WERI-Rb-1 (cell line): ENCODE measurements around the gene S100B.
A peak's percentile ranks its signal among the peaks of the same experiment; 100 is the strongest.
"Not testable (repeated sequence)": the region's sequence is repeated elsewhere in the genome, so short reads cannot be mapped to it uniquely, and the experiment has no call there.

Source experiments
- DNase-seq: peaks from one replicate; pipeline ENCODE4 v3.0.0-alpha.2; 2020
- H3K27ac ChIP-seq: fragments of 250-450 bp; sonication (Bioruptor Pico); 2 replicates; pipeline ENCODE4 v1.5.1; 2020; ENCODE audit warnings: mild to moderate bottlenecking, moderate library complexity
- H3K27me3 ChIP-seq: fragments of 250-450 bp; sonication (Bioruptor Pico); 2 replicates; pipeline ENCODE4 v1.5.1; 2021; ENCODE audit warnings: mild to moderate bottlenecking, low read depth, moderate library complexity; ENCODE audit not compliant: insufficient read depth, severe bottlenecking
- H3K36me3 ChIP-seq: fragments of 250-450 bp; sonication (Bioruptor Pico); 2 replicates; pipeline ENCODE4 v1.5.1; 2020; ENCODE audit warnings: mild to moderate bottlenecking, moderate library complexity
- H3K4me3 ChIP-seq: 2 replicates; pipeline ENCODE4 v1.5.1; 2011; ENCODE audit warnings: low read depth, mild to moderate bottlenecking, control low read depth, low read length
- H3K9me3 ChIP-seq: fragments of 250-450 bp; sonication (Bioruptor Pico); 2 replicates; pipeline ENCODE4 v1.5.1; 2021; ENCODE audit warnings: mild to moderate bottlenecking, moderate library complexity; ENCODE audit not compliant: severe bottlenecking
- CTCF ChIP-seq: IDR thresholded peaks from 2 replicates; pipeline ENCODE4 v1.5.1; 2011; ENCODE audit warnings: low read depth, mild to moderate bottlenecking, control low read depth, inconsistent platforms, low read length

S100B gene

DNA sequence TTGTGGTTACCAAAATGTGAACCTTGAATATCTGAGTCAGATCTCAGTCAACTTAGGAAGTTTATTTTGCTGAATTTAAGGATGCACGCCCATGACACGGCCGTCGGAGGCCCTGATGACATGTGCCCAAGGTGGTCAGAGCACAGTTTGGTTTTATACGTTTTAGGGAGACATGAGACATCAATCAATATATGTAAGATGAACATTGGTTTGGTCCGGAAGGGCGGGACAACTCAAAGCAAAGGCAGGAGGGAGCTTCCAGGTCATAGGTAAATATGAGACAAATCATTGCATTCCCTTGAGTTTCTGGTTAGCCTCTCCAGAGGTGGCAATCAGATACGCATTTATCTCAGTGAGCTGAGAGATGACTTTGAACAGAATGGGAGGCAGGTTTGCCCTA is 29.5 kb upstream of the S100B start:
- H3K27me3 ChIP-seq = no peaks in the 10 kb centered on the region
- TF ChIP-seq CTCF = no peak
- H3K27ac ChIP-seq = peak overlapping the region; percentile 96
- H3K36me3 ChIP-seq = peaks cover 15% of the 10 kb centered on the region
- H3K4me3 ChIP-seq = peak overlapping the region; percentile 71
- no peaks in the 10 kb centered on the region for H3K9me3 ChIP-seq
- no peak for DNase-seq

- Histone ChIP-seq H3K27ac (no peak overlapping the region), H3K27me3 (no peaks in the 10 kb centered on the region), H3K4me3 (no peak overlapping the region), H3K9me3 (no peaks in the 10 kb centered on the region), H3K36me3 (peaks cover 15% of the 10 kb centered on the region)
- DNase-seq = no peak
- TF ChIP-seq CTCF = no peak
Observed at GRCh38 chr21:46633566-46633965, 28.7 kb upstream of the S100B start.

DNA sequence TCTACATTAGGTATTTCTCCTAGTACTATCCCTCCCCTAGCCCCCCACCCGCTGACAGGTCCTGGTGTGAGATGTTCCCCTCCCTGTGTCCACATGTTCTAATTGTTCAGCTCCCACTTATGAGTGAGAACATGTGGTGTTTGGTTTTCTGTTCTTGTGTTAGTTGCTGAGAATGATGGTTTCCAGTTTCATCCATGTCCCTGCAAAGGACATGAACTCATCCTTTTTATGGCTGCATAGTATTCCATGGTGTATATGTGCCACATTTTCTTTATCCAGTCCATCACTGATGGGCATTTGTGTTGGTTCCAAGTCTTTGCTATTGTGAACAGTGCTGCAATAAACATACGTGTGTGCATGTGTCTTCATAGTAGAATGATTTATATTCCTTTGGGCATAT is 26.0 kb upstream of the S100B start:
- H3K27me3 ChIP-seq, H3K4me3 ChIP-seq, H3K9me3 ChIP-seq, H3K36me3 ChIP-seq, DNase-seq, H3K27ac ChIP-seq: not testable (repeated sequence)

DNA sequence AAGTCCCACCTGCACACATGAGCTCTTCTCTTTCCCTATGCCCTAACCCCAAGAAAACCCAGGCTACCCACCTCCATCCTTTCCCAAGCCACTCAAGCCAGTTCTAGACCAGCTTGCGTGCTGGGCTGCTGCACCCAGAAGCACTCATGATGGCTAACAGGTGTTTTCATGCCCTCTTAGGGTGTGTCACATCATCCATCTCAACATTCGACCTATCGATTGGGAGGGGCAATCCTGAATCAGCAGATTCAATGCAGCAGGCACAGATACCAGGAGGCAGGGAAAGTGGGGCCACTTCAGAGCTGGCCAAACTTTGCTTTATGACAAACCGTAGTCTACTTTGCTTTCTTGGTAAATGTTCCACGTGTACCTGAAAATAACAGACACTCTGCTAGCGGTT is 24.0 kb upstream of the S100B start:
- H3K4me3 ChIP-seq = no peak overlapping the region
- H3K9me3 ChIP-seq = peaks cover 15% of the 10 kb centered on the region
- no peak overlapping the region for H3K27ac ChIP-seq
- no peaks in the 10 kb centered on the region for H3K27me3 ChIP-seq
- no peak for DNase-seq
- H3K36me3 ChIP-seq = no peaks in the 10 kb centered on the region
- TF ChIP-seq CTCF = no peak

DNA sequence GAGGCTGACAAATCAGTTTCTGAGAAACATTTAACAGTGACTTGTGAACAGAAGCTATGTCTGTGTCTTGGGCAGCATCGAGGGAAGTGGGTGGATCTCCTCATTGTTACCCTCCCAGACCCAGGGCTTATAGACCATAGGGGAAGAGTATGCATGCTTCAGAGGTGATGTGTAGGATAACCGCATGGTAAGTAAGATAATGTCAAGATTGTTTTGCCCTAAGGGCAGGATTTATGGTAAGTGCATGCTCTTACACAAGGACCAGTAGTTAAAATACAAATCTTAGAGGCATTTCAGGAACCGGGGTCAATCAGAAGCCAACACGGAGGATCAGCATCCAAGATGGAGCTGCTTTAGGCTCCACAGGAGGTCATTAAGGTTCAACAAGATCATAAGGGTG is 22.8 kb upstream of the S100B start:
- no peak for TF ChIP-seq CTCF
- Histone ChIP-seq H3K4me3 (no peak overlapping the region), H3K27ac (no peak overlapping the region), H3K9me3 (peaks cover 15% of the 10 kb centered on the region), H3K27me3 (no peaks in the 10 kb centered on the region), H3K36me3 (no peaks in the 10 kb centered on the region)
- no peak for DNase-seq

- peaks cover 15% of the 10 kb centered on the region for H3K9me3 ChIP-seq
- no peak for TF ChIP-seq CTCF
Observed at GRCh38 chr21:46626975-46627501, 22.2 kb upstream of the S100B start.

More at GRCh38 chr21:46626975-46627501, 22.2 kb upstream of the S100B start:
- no peaks in the 10 kb centered on the region for H3K36me3 ChIP-seq
- no peak for DNase-seq
- H3K27ac ChIP-seq = no peak overlapping the region
- no peaks in the 10 kb centered on the region for H3K27me3 ChIP-seq
- no peak overlapping the region for H3K4me3 ChIP-seq
